GM23338 (cell line): ENCODE data around the gene TTC39B. TPM values are rescaled to one million over a fixed set of nuclear protein-coding genes. Genes with fewer than 3 reads are reported as not detected.
A peak's percentile ranks its signal among the peaks of the same experiment; 100 is the strongest.

Experiments used
- ATAC-seq: fragments of 200-7000 bp; cut with Tn5 transposase; 3 replicates; pipeline ENCODE4 v1.9.1; 2020
- DNase-seq: peaks from one replicate; pipeline ENCODE4 v3.0.0-alpha.2; 2015; ENCODE audit warnings: low spot score
- H2AFZ ChIP-seq: fragments of 200-600 bp; sonication (generic); 2 replicates; pipeline ENCODE4 v1.8.0; 2016; ENCODE audit warnings: antibody characterized with exemption, mild to moderate bottlenecking, moderate library complexity
- H3F3A ChIP-seq: fragments of 200-600 bp; sonication (generic); replicated peaks from 2 replicates; pipeline ENCODE4 v1.8.0; 2017; ENCODE audit warnings: antibody characterized with exemption, mixed run types, low read depth
- H3K27ac ChIP-seq: fragments of 200-600 bp; sonication (generic); 2 replicates; pipeline ENCODE4 v1.6.1; 2016; ENCODE audit warnings: low read depth
- H3K27me3 ChIP-seq: fragments of 200-600 bp; sonication (generic); 2 replicates; pipeline ENCODE4 v1.8.0; 2016; ENCODE audit warnings: mild to moderate bottlenecking, mixed run types, moderate library complexity; ENCODE audit not compliant: insufficient read depth
- H3K36me3 ChIP-seq: fragments of 200-600 bp; sonication (generic); 2 replicates; pipeline ENCODE4 v1.8.0; 2016; ENCODE audit warnings: mild to moderate bottlenecking; ENCODE audit not compliant: insufficient read depth
- H3K4me1 ChIP-seq: fragments of 200-600 bp; sonication (generic); 2 replicates; pipeline ENCODE4 v1.8.0; 2016; ENCODE audit warnings: mild to moderate bottlenecking, moderate library complexity; ENCODE audit not compliant: insufficient read depth
- H3K4me2 ChIP-seq: fragments of 200-600 bp; sonication (generic); 2 replicates; pipeline ENCODE4 v1.7.1; 2017; ENCODE audit warnings: mixed run types
- H3K4me3 ChIP-seq: fragments of 200-600 bp; sonication (generic); 2 replicates; pipeline ENCODE4 v1.6.1; 2016; ENCODE audit warnings: mixed run types
- H3K79me2 ChIP-seq: fragments of 200-600 bp; sonication (generic); replicated peaks from 2 replicates; pipeline ENCODE4 v1.8.0; 2017; ENCODE audit warnings: mild to moderate bottlenecking; ENCODE audit not compliant: insufficient read depth
- H3K9me2 ChIP-seq: fragments of 200-600 bp; sonication (generic); 2 replicates; pipeline ENCODE4 v1.8.0; 2017; ENCODE audit not compliant: insufficient read depth
- H4K20me1 ChIP-seq: fragments of 200-600 bp; sonication (generic); replicated peaks from 2 replicates; pipeline ENCODE4 v1.8.0; 2017; ENCODE audit warnings: mild to moderate bottlenecking; ENCODE audit not compliant: insufficient read depth
- H3K27ac Mint-ChIP-seq: 2 replicates; pipeline ENCODE4 v1.8.0; 2020; ENCODE audit warnings: inconsistent platforms, mild to moderate bottlenecking, moderate library complexity, mixed read lengths
- H3K27me3 Mint-ChIP-seq: 3 replicates; pipeline ENCODE4 v1.8.0; 2022; ENCODE audit warnings: low read depth, mild to moderate bottlenecking, moderate library complexity, mixed read lengths, inconsistent platforms; ENCODE audit not compliant: insufficient read depth, poor library complexity
- H3K36me3 Mint-ChIP-seq: 3 replicates; pipeline ENCODE4 v1.8.0; 2021; ENCODE audit warnings: low read depth, mild to moderate bottlenecking, inconsistent platforms, moderate library complexity, mixed read lengths
- H3K4me1 Mint-ChIP-seq: 3 replicates; pipeline ENCODE4 v1.8.0; 2020; ENCODE audit warnings: mild to moderate bottlenecking, inconsistent platforms, mixed read lengths
- H3K4me3 Mint-ChIP-seq: 3 replicates; pipeline ENCODE4 v1.8.0; 2021; ENCODE audit warnings: moderate library complexity, mild to moderate bottlenecking, inconsistent platforms, mixed read lengths
- H3K9me3 Mint-ChIP-seq: 3 replicates; pipeline ENCODE4 v1.8.0; 2020; ENCODE audit warnings: moderate library complexity, mild to moderate bottlenecking, inconsistent platforms, mixed read lengths
- CREB1 ChIP-seq: fragments of 250-450 bp; sonication (Bioruptor Pico); IDR thresholded peaks from 2 replicates; pipeline ENCODE4 v1.5.0; 2020; ENCODE audit warnings: low read depth, mild to moderate bottlenecking, moderate library complexity
- EZH2 ChIP-seq: fragments of 200-600 bp; sonication (generic); IDR thresholded peaks from one replicate; pipeline ENCODE4 v1.8.0; 2017; ENCODE audit warnings: antibody characterized with exemption, mild to moderate bottlenecking, low read depth; ENCODE audit not compliant: unreplicated experiment
- EZH2phosphoT487 ChIP-seq: fragments of 200-600 bp; sonication (generic); IDR thresholded peaks from one replicate; pipeline ENCODE4 v1.8.1; 2018; ENCODE audit warnings: antibody characterized with exemption; ENCODE audit not compliant: unreplicated experiment
- POLR2AphosphoS5 ChIP-seq: IDR thresholded peaks from 2 replicates; pipeline ENCODE4 v1.6.1; 2016; ENCODE audit warnings: antibody characterized with exemption, low read depth
- STAT1 ChIP-seq: IDR thresholded peaks from one replicate; pipeline ENCODE4 v1.6.1; 2016; ENCODE audit warnings: antibody characterized with exemption; ENCODE audit not compliant: unreplicated experiment
- ZNF114 ChIP-seq: fragments of 250-450 bp; sonication (Bioruptor Pico); IDR thresholded peaks from 2 replicates; pipeline ENCODE4 v1.5.0; 2020; ENCODE audit warnings: mild to moderate bottlenecking, moderate library complexity
- ZNF331 ChIP-seq: fragments of 250-450 bp; sonication (Bioruptor Pico); IDR thresholded peaks from 2 replicates; pipeline ENCODE4 v1.5.0; 2020; ENCODE audit warnings: low read depth, mild to moderate bottlenecking, moderate library complexity
- polyA plus RNA-seq: library from polyadenylated mRNA; unstranded; fragments of >200 nt; fragmentation: Nextera tagmentation; extraction: Ambion mirVana; gene quantifications from 2 replicates; pipeline ENCODE4 v1.2.1, GENCODE V29; 2016
- total RNA-seq: library from RNA; depleted of rRNA; stranded (reverse); fragments of >200 nt; shearing (Covaris generic); gene quantifications from 2 replicates; pipeline ENCODE4 v1.2.3, GENCODE V29; 2014
- TF ChIP-seq, protein P1 (sequence below): fragments of 250-450 bp; sonication (Bioruptor Pico); IDR thresholded peaks from 2 replicates; pipeline ENCODE4 v1.5.0; 2020; ENCODE audit warnings: mild to moderate bottlenecking, moderate library complexity
- TF ChIP-seq, protein P2 (sequence below), 2 experiments: fragments of 200-600 bp in 1 of 2; sonication (generic) in 1 of 2; conservative IDR thresholded peaks; 2 replicates each; pipeline versions ENCODE4 v1.5.1 to v1.6.1; 2016 to 2017; ENCODE audit warnings: antibody characterized with exemption in 2 of 2, low read depth in 2 of 2, mild to moderate bottlenecking in 2 of 2, moderate library complexity in 1 of 2

The TTC39B gene
- total and polyA plus RNA-seq, 2 experiments from 2014 or later = 2.8 to 11.1 TPM

DNA sequence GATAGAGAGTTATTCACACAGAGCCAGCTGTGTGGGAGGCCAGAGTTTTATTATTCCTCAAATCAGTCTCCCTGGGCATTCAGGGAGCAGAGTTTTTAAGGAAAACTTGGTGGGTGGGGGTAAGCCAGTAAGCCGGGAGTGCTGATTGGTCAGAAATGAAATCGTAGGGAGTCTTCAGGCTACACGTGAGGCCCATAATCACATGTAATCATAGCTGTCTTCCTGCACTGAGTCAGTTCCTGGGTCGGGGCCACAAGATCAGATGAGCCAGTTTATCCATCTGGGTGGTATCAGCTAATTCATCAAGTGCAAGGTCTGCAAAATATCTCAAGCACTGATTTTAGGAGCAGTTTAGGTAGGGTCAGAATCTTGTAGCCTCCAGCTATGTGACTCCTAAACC is 10.8 kb upstream of the TTC39B start:
- Histone ChIP-seq H3K79me2 (no peaks in the 10 kb centered on the region), H3K9me2 (0 out of 2 replicates have a peak, but pooled peaks cover 7% of the 10 kb centered on the region), H2AFZ (peak overlapping the region; percentile 63; the same call in 1 of the 2 replicates), H3K27ac (no peak overlapping the region), H3K36me3 (no peaks in the 10 kb centered on the region), H4K20me1 (no peaks in the 10 kb centered on the region), H3F3A (no peaks in the 10 kb centered on the region), H3K4me2 (no peak overlapping the region), H3K27me3 (no peaks in the 10 kb centered on the region), H3K4me1 (no peaks in the 10 kb centered on the region), H3K4me3 (no peak overlapping the region)
- Mint-ChIP-seq H3K27me3 (no peaks in the 10 kb centered on the region), H3K27ac (no peak overlapping the region), H3K36me3 (peaks cover 6% of the 10 kb centered on the region), H3K4me3 (no peak overlapping the region), H3K9me3 (peaks cover 19% of the 10 kb centered on the region), H3K4me1 (no peaks in the 10 kb centered on the region)
- no peak for DNase-seq
- no peak for ATAC-seq
- TF ChIP-seq, protein P1, sequence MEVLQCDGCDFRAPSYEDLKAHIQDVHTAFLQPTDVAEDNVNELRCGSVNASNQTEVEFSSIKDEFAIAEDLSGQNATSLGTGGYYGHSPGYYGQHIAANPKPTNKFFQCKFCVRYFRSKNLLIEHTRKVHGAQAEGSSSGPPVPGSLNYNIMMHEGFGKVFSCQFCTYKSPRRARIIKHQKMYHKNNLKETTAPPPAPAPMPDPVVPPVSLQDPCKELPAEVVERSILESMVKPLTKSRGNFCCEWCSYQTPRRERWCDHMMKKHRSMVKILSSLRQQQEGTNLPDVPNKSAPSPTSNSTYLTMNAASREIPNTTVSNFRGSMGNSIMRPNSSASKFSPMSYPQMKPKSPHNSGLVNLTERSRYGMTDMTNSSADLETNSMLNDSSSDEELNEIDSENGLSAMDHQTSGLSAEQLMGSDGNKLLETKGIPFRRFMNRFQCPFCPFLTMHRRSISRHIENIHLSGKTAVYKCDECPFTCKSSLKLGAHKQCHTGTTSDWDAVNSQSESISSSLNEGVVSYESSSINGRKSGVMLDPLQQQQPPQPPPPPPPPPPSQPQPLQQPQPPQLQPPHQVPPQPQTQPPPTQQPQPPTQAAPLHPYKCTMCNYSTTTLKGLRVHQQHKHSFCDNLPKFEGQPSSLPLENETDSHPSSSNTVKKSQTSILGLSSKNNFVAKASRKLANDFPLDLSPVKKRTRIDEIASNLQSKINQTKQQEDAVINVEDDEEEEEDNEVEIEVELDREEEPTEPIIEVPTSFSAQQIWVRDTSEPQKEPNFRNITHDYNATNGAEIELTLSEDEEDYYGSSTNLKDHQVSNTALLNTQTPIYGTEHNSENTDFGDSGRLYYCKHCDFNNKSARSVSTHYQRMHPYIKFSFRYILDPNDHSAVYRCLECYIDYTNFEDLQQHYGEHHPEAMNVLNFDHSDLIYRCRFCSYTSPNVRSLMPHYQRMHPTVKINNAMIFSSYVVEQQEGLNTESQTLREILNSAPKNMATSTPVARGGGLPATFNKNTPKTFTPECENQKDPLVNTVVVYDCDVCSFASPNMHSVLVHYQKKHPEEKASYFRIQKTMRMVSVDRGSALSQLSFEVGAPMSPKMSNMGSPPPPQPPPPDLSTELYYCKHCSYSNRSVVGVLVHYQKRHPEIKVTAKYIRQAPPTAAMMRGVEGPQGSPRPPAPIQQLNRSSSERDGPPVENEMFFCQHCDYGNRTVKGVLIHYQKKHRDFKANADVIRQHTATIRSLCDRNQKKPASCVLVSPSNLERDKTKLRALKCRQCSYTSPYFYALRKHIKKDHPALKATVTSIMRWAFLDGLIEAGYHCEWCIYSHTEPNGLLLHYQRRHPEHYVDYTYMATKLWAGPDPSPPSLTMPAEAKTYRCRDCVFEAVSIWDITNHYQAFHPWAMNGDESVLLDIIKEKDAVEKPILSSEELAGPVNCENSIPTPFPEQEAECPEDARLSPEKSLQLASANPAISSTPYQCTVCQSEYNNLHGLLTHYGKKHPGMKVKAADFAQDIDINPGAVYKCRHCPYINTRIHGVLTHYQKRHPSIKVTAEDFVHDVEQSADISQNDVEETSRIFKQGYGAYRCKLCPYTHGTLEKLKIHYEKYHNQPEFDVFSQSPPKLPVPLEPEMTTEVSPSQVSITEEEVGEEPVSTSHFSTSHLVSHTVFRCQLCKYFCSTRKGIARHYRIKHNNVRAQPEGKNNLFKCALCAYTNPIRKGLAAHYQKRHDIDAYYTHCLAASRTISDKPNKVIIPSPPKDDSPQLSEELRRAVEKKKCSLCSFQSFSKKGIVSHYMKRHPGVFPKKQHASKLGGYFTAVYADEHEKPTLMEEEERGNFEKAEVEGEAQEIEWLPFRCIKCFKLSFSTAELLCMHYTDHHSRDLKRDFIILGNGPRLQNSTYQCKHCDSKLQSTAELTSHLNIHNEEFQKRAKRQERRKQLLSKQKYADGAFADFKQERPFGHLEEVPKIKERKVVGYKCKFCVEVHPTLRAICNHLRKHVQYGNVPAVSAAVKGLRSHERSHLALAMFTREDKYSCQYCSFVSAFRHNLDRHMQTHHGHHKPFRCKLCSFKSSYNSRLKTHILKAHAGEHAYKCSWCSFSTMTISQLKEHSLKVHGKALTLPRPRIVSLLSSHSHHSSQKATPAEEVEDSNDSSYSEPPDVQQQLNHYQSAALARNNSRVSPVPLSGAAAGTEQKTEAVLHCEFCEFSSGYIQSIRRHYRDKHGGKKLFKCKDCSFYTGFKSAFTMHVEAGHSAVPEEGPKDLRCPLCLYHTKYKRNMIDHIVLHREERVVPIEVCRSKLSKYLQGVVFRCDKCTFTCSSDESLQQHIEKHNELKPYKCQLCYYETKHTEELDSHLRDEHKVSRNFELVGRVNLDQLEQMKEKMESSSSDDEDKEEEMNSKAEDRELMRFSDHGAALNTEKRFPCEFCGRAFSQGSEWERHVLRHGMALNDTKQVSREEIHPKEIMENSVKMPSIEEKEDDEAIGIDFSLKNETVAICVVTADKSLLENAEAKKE = no peak
- no peak for TF ChIP-seq STAT1

DNA sequence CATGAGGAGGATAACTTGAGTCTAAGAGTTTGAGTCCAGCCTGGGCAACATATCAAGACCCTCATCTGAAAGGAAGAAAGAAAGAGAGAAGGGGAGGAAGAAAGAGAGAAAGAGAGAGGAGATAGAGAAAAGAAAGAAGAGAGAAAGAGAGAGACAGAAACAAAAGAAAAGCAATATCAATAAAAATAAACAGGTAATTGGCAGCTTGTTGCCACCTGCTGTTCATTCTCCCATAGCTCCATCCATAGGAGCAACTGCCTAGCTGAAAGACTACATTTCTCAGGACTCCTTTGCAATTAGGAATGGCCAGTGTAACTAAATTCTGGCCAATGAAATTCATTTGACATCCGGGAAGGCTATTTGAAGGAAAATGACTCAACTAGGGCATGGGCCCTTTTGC is 4.6 kb upstream of the TTC39B start:
- H3K27me3 Mint-ChIP-seq = peaks cover 8% of the 10 kb centered on the region
- Histone ChIP-seq H3K36me3 (no peaks in the 10 kb centered on the region), H3K27ac (no peak overlapping the region), H3K79me2 (no peaks in the 10 kb centered on the region), H2AFZ (no peak overlapping the region), H3K4me1 (peaks cover 4% of the 10 kb centered on the region; the same call in 1 of the 2 replicates), H4K20me1 (no peaks in the 10 kb centered on the region), H3F3A (peaks cover 4% of the 10 kb centered on the region; the same call in 1 of the 2 replicates), H3K9me2 (0 out of 2 replicates have a peak, but pooled peaks cover 7% of the 10 kb centered on the region), H3K4me3 (no peak overlapping the region), H3K4me2 (no peak overlapping the region), H3K27me3 (peaks cover 11% of the 10 kb centered on the region; the same call in 1 of the 2 replicates)
- no peak for ATAC-seq
- H3K9me3 Mint-ChIP-seq = peaks cover 2% of the 10 kb centered on the region; the same call in 1 of the 3 replicates
- peaks cover 5% of the 10 kb centered on the region for H3K4me1 Mint-ChIP-seq
- no peak overlapping the region for H3K4me3 Mint-ChIP-seq
- no peak overlapping the region for H3K27ac Mint-ChIP-seq
- DNase-seq = no peak
- H3K36me3 Mint-ChIP-seq = no peaks in the 10 kb centered on the region
- TF ChIP-seq ZNF331 (CRISPR knock-in tag) = no peak
- TF ChIP-seq EZH2 = no peak
- TF ChIP-seq EZH2phosphoT487 = no peak
- TF ChIP-seq POLR2AphosphoS5 = no peak
- TF ChIP-seq STAT1 = no peak
- TF ChIP-seq ZNF114 (CRISPR knock-in tag) = no peak
- no peak for TF ChIP-seq CREB1 (CRISPR knock-in tag)
- TF ChIP-seq, protein P2, sequence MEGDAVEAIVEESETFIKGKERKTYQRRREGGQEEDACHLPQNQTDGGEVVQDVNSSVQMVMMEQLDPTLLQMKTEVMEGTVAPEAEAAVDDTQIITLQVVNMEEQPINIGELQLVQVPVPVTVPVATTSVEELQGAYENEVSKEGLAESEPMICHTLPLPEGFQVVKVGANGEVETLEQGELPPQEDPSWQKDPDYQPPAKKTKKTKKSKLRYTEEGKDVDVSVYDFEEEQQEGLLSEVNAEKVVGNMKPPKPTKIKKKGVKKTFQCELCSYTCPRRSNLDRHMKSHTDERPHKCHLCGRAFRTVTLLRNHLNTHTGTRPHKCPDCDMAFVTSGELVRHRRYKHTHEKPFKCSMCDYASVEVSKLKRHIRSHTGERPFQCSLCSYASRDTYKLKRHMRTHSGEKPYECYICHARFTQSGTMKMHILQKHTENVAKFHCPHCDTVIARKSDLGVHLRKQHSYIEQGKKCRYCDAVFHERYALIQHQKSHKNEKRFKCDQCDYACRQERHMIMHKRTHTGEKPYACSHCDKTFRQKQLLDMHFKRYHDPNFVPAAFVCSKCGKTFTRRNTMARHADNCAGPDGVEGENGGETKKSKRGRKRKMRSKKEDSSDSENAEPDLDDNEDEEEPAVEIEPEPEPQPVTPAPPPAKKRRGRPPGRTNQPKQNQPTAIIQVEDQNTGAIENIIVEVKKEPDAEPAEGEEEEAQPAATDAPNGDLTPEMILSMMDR (conservative IDR thresholded peaks at IDR 0.05; ENCODE audit: low read depth in 2 of 2) = 0 out of 4 replicates have a peak, but pooled peaks of 1 of the 2 experiments have one; percentile 2
